Fibroblast of lung (primary cell): ENCODE measurements around the gene HIPK2.

ENCODE experiments used
- CTCF ChIP-seq, 2 donors: IDR thresholded peaks in 1 of 2; conservative IDR thresholded peaks in 1 of 2; 1 replicate in 1 of 2; 2 replicates in 1 of 2; pipeline ENCODE4 v1.5.1; 2011 to 2012; ENCODE audit warnings: low read length in 2 of 2, control low read depth in 1 of 2, inconsistent platforms in 1 of 2, low read depth in 1 of 2, mild to moderate bottlenecking in 1 of 2
- EZH2 ChIP-seq: IDR thresholded peaks from 2 replicates; pipeline ENCODE4 v1.5.1; 2012; ENCODE audit warnings: low read length, control low read depth, mild to moderate bottlenecking; ENCODE audit errors: missing control alignments

- no peak for TF ChIP-seq CTCF (conservative IDR thresholded peaks at IDR 0.05 in 1 of 2, IDR thresholded peaks at IDR 0.05 in 1 of 2; ENCODE audit: low read depth in 1 of 2, low read length in 2 of 2)
- TF ChIP-seq EZH2: no peak
Measured at GRCh38 chr7:139571651-139572050, 206.1 kb downstream of the HIPK2 start.
